ENCODE results near the gene STK32B.

The STK32B gene

DNA sequence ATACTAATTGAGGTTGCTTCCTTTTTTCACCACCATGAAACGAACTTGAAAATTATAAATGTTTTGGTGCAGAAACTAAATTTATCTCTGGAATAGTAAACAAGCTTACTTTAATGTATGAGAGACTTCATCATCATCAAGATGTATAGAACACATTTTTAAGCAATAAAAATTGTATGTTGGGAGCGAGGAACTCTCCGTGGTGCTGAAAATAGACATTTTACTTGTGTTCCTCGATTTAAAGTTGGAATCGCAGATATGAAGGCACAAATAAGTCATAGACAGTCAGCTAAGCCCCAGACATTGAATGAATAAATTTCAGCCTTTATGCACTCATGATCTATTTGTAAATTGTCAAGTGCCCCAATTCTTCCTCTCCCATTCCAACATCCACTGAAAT lies 310.7 kb downstream of the STK32B start:
- DNase-seq (ENCODE audit: low spot score) = no peak

DNA sequence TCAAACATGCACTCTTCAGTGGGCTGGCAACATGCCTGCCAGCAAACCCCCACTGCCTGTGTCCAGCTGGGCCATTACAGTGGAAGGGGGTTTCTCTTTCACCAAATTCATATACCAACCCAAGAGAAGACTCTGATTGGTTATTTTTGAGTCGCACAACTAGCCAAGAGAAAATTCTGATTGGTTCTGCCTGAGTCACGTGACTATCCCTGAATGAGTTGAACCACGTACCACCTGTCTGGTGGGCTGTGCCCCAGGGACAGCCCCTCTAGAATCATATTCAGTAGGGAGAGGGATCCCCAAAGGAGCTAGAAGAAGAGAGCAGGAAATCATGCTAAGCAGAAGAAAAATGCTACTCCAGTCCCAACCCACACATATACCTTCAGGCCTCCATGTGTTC lies 313.1 kb downstream of the STK32B start:
- DNase-seq (ENCODE audit: low spot score) = no peak

DNA sequence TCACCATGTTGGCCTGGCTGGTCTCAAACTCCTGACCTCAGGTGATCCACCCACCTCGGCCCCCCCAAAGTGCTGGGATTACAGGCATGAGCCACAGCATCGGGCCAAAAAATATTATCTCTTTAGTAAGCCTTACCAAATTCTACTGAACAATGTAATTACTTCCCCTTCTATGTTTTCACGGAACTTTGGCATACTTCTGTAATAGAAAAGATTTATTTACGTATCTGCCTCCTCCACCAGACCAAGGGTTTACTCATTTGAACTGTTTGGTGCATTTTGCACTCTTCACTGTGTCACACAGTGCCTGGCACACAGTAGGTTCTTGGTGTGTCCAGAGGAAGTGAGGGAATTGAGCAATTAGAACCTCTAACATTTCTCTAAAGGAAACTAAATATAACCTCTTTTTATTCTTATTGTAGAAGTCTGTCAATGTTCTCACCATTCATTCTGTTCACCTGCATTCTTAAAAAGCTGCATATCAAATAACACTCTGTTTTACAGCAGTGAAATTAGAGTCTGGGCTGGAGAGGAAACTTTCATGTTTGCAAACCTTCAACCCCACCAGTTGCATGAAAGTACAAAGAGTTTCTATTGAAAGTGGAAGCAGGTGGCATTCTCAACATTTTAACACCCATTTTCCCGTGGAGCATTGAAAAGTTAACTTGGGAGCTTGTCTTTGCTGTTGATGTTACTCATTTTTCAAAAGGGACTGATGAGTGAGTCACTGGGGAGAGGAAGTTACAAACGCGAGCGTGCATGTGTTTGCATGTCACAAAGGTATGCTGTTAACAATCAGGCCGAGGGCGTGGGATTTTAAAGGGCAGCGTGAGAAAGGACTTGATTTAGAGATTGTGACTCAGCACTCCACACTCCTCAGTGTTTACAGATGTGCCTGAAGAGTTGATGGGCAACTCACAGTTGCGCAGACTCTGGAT lies 314.1 kb downstream of the STK32B start:
- no peak for DNase-seq (ENCODE audit: low spot score)

DNA sequence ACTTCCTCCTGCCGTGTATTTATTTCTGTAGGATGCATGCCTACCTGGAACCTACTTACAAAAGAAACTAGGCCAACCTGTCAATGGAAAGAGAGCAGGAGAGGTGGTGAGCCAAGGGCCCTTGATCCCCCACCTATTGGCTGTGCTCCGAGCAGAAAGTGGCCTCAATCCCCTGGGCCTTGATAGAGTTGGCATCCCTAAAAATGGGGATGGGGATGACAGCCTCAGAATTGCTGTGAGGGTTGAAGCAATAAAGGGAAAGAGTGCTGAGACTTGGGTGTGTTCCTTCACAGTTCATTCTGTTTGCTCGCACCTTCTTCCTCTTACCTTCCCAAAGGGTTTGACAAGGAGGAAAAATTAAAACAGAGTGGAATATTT lies 314.7 kb downstream of the STK32B start:
- DNase-seq (ENCODE audit: low spot score) = no peak

DNA sequence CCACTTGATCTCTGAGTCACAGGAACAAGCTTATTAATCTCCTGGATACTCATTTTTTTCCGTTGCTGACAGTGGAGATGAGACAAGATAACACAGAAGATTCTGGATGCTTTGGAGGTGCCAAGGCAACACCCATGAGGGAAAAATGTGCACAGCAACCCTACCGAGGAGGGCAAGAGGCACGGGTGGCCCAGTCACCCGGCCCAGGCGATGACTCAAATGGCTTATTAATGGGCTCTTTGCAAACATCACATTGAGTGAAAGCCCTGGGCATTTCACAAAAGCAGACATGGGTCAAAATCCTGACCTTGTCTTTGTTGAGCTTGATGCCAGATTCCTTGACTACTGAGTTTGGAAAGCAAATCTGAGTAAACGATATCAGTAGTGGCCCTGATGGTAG lies 315.1 kb downstream of the STK32B start:
- no peak for DNase-seq (ENCODE audit: low spot score)

DNA sequence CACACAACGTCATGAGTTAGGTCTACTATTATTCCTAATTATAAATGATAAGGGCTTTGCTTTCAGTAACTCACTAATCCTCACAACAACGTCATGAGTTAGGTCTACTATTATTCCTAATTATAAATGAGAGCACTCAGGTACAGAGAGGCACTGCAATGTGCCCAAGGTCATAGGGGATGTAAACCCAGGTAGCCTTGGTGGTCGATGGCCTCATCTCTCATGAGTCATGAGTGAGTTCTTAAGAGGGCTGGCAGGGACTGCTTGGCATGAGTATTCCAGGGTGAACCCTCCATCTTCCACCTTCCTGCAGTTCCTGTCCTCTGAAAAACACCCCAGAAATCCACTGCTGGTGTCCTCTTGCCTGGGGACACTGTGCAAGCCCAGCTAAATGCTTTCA lies 317.1 kb downstream of the STK32B start:
- no peak for DNase-seq (ENCODE audit: low spot score)

DNA sequence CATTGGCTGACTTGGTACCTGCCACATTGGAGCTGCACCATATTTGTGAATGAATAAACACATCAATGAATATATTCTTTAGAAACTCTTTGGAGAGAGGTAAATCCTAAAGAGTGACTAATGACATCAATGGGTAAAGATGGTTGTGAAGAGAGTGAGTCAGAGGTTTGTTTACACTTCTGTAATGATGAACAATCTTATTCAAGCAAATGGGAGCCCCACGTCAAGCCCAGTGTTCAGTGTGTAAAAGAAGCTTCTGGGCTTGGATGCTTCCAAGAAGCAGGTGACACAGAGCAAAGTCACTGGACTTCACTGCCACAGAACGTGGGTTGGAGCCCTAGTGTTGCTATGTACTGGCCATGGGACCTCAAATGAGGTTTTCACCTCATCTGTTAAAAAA lies 319.0 kb downstream of the STK32B start:
- DNase-seq (ENCODE audit: low spot score) = no peak

DNA sequence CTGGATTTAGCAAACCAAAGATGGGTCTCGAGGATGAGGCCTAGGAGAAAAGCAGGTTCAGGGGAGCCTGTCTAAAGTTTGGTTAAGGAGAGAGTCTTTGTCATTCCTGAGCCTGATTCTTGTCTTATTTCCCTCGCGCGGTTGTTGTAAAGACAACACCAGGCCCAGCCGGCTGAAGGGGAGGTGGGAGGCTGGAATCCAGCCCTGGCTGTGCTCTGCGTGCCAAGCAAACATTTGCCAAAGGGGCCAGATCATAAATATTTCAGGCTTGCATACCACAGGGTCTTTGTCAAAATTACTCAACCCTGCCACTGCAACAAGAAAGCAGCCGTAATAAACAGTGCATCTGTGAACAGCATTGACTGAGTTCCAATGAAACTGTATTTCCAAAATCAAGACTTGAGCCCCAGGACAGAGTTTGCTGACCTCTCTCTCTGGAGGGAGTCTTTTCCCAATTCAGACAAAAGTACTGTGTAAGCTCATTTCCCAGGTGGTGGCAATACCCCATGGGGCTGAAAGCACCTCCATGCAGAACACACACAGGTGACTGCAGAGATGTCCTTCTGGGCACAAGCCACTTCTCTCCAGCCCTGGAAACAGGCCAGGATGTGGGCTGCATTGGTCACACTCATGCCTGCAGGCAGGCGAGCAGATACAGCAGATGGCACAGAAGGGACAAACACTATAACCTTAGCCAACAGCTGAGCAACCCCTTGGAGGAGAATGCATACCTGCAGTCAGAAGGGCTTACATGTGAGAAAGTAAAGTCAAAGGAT lies 320.3 kb downstream of the STK32B start:
- no peak for DNase-seq (ENCODE audit: low spot score)

DNA sequence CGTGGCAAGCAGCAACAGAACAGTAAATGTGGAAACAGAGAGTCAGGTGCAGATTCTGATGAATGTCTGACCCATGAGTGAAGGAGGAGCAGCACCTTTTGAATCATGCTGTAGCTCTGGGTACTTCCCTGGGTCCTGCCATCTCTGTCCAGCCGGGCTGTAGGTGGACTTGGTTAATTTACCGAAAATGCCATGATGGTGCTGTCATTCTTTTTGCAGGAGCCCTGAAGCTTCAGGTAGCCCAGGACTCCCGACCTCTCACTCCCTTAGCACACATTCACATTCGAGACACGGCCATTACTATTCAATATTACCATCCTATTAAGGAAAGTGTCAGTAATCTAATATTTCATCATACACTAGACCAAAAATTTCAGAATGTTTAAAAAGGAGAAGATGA lies 320.9 kb downstream of the STK32B start:
- DNase-seq (ENCODE audit: low spot score) = no peak

DNA sequence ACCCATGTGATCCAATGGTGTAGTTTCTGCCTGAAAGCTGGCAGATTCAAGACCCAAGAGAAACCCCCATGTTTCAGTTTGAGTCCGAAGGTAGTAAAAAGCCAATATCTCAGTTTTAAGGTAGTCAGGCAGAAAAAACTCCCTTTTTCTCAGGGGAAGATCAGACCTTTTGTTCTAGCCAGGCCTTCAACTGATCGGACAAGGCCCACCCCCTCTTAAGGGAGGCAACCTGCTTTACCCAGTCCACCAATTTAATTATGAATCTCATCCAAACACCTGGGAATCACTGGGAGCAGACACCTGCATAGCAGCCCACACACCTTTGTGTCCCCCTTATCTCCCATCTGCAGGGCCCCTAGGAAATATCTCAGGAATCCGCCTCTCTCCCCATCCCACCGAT lies 322.0 kb downstream of the STK32B start:
- DNase-seq (ENCODE audit: low spot score) = no peak

DNA sequence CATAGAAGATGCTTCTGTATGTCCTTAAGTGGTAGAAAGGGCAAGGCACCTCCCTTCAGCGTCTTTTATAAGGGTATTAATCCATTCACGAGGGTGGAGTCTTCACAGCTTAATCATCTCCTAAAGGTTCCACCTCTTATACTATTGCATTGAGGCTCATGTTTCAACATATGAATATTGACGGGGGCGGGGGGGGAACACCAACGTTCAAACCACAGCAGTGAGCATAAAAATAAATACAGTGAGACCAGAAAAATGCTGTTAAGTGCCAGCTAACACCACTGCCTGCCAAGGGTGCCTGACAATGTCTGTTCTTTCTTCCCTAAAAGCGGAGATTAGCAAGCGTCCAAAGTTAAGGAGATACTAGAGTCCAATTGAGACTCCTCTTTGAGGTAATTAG lies 323.3 kb downstream of the STK32B start:
- no peak for DNase-seq (ENCODE audit: low spot score)

DNA sequence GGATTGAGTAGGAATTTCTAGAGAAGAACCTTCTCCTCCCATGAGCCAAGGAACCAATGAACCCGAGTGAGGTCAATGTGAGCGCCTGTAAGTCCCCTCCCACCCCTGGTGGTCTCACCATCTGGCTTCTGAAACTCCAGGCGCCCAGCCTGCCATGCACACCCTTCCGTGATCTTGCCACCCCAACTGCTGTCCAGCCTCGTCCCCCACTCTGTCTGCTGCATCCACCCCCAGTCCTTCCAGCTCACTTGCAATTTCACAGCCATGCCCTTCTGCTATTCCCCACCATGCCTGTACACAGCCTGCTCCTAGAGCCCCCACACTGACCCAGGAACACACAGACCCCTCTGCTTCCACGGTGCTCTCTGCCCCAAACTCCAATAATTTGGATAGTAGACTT lies 323.7 kb downstream of the STK32B start:
- DNase-seq (ENCODE audit: low spot score) = no peak

DNA sequence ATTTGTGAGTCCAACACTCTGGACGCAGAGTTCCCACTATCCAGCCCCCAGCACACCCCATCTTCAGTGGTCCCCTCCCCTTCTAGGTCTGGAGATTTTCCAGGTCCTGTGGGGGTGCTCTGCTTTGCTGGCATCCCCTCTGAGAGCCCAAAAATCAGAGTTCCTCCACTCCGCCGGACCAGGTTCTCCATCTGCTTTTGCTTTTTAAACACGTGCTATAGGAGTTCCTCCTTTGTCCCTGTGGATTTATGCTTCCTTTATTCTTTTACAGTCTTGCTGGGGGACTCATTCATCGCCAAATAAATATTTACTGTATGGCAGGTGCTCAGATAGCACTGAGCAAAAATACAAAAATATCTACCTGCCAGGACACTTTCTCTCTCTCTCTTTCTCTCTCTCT lies 324.7 kb downstream of the STK32B start:
- DNase-seq (ENCODE audit: low spot score) = no peak

DNA sequence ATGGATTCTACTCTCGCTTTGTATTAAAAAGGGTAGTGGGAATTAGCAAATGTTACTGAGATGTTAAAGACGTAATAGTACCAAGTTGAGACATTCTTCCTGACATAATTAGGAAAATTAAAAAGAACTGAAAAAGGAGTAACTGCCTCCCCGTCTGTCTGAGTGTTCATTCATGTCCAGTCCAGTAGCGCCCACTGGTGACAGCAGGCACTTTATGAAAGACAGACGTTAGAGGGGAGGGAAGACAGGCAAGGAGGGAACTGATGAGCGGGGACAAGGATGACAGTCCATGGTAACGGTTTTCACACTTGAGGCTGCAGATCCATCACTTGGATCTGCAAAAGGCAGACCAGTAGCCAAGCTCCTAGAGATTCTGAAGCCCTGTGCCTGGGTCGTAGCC lies 326.7 kb downstream of the STK32B start:
- no peak for DNase-seq (ENCODE audit: low spot score)

DNA sequence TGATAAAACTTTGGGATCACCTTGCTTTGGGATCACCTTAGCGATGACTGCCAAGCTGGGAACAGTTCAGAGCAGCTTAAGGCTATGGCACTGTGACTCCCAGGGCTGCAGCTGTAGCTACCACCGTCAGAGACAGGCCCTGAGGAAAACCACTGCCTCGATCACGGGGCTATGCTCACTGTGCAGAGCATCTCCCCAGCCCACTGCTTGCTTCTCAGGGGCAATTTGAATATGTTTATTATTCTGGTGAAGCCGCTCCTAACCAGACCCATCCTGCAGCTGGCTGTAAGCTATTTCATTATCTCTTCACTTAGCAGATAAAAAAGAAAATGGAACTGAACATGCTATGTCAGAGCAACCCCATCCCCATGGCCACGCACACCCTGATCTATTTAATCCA lies 328.6 kb downstream of the STK32B start:
- no peak for DNase-seq (ENCODE audit: low spot score)

DNA sequence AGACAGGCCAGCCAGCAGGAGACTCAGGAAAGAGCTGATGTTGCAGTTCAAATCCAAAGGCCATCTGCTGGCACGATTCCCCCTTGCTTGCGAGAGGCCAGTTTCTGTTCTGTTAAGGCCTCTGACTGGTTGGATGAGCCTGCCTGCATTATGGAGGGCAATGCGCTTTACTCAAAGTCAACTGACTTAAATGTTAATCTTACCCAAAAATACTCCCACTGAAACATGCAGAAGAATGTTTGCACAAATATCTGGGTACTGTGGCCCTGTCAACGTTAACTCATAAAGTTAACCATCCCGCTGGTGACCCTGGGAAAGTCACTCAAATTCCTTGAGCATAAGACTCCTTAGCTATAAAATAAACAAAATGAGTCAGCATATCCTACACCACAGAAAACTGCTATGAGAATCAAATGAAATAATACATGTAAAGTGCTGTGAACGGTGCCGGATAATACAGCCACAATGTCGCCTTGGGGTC lies 330.7 kb downstream of the STK32B start:
- no peak for DNase-seq (ENCODE audit: low spot score)

DNA sequence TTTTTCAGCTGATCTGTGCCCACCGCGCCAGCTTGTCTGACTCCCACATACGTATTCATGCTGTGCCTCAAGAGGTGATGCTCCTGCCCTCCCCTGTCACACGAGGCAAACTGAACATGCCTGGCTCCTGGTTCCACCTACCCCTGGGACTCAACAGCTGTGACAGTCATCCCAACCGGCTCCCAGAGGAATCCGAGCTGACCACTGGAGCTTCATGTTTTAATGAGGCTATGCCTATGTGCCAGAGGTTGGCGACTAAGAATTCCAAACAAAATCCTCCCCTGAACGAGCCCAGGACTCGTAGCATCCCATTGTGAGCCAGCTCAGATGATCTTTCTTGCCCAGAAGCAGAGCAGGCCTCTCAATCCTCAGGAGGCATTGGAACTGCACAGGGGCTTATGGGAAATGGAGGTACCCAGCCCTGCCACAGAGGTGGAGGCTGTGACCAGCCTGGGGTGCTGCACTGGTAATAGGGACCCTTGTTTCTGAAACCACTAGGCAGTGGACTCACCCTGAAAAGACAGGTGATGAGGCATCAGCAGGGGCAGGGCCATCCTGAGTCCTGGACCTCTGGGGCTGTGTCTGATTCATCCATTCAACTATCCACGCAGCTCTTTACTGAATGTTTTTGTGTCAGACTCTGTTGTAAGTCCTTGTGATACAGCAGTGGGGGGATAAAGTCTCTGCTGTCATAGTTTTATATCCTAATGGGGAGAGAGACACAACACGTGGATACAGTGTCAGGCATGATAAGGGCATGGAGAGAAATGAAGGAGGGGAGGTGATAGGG lies 332.1 kb downstream of the STK32B start:
- DNase-seq (ENCODE audit: low spot score) = no peak

DNA sequence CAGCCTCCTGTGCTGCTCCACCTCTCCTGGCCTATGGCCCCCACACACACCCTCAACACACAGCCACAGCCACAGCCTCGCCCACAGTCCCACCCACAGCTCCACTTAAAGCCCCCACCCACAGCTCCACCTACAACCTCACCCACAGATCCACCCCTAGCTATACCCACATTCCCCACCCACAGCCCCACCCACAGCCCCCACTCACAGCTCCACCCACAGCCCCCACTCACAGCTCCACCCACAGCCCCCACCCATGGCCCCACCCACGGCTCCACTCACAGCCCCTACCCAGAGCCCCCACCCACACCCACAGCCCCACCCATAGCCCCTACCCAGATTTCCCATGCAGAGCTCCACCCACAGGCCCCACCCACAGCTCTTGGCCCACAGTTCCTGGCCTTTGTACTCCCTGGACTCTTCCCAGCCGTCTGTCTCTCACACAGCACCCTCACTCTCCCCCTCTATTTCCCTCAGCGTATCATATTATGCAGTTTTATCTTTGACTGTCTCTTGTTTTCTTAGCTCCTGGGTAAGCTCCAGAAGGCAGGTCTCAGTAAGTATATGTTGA lies 334.5 kb downstream of the STK32B start:
- DNase-seq (ENCODE audit: low spot score) = no peak

DNA sequence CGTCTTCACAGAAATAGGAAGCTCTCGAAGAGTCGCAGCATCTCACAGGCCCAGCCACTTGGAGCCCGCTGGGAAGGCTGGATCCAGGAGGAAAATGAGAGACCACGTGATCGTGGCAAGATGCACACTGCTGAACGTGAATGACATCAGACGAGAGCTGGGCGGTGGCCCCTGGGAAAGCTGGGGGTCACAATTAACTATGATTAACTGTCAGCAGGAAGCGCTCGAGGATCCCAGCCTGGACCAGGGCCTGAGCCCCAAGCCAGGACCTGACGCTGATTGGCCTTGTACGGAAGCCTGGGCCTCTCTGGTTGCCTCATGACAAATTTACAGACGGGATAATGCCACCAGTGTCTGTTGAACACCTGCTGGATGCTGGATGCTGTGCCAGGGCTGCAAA lies 335.6 kb downstream of the STK32B start:
- DNase-seq (ENCODE audit: low spot score) = no peak

DNA sequence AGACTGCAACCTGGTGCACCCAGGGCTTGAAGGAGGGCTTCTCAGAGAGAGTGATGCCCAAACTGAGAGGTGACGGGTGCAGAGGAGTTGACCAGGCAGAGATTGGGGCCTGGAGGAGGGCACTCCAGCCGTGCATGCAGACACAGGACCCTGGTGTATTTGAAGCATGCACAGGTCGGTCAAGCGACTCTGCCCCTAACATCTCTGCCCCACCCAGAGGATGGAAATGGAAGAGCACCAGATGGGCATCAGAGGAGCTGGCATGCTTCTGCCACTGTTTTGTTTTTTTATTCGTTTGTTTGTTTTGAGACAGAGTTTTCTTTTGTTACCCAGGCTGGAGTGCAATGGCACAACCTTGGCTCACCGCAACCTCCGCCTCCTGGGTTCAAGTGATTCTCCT lies 336.2 kb downstream of the STK32B start:
- no peak for DNase-seq (ENCODE audit: low spot score)

DNA sequence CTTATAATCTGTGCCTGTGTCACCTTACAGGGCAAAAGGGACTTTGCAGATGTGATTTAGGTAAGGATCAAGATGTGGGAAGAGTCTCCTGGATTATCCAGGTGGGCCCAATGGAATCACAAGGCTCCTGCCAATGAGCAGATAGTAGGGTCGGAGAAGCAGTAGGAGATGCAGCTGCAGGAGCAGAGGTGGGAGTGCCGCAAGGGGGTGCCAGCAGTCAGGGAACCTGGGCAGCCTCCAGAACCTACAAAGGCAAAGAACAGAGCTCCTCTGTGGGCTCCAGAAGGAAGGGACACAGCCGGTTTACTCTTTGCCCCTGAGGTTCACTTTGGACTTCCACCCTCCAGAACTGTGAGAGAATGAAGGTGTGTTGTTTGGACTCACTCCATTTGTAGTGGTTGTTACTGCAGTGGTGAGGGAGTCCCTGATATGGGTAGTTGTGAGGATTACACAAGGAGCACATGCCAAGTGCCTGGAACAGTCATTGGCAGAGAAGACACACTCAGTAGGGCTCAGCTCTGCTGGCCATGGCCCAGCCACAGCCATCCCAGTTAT lies 338.6 kb downstream of the STK32B start:
- DNase-seq (ENCODE audit: low spot score) = no peak

DNA sequence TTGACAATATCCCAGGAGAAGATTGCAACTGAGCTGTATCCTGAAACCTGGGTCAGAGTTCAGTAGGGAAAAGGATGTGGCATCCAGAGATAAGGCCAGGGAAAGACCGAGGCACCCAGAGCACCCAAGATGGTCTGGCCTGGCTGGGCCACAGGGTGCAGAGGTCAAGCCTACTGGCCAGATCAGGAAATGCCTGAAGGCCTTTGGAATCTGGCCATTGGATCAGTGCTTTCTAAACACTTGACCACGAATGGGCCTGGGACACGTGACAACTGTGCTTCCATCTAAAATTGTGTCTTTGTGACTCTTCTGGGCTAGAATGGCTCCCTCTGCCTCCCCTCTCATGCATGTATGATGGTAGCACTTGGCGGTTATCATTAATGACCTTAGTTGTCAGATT lies 340.2 kb downstream of the STK32B start:
- DNase-seq (ENCODE audit: low spot score) = no peak

All from pons (tissue), 1 donor.